Loucy (cell line): ENCODE data around the gene TRAP1.

Source experiments
- EZH2phosphoT487 ChIP-seq: fragments of 200-600 bp; IDR thresholded peaks from 2 replicates; pipeline ENCODE4 v1.6.1; 2018; ENCODE audit warnings: antibody characterized with exemption, mild to moderate bottlenecking, moderate library complexity, borderline replicate concordance
- TF ChIP-seq, protein P1 (sequence below): fragments of 200-600 bp; sonication (generic); conservative IDR thresholded peaks from 2 replicates; pipeline ENCODE4 v1.5.1; 2014; ENCODE audit warnings: mild to moderate bottlenecking, antibody characterized with exemption, low read length

DNA sequence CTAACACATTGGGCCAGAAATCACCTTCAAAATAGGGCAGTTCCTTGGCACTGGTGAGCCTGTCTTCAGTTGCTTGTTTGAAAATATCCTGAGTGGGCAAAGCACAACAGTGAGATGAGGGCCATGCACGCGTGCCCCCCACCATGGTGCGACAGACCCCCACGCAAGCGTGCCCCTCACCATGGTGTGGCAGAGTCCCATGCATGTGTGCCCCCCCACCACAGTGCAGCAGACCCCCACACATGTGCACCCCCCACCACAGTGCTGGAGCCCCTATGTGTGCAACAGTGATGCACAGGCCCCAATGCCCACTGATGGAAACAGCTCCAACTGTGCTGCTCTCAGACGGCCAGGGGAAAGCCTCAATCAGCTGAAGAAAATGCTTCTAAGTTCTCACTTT lies 18.8 kb upstream of the TRAP1 start:
- TF ChIP-seq, protein P1, sequence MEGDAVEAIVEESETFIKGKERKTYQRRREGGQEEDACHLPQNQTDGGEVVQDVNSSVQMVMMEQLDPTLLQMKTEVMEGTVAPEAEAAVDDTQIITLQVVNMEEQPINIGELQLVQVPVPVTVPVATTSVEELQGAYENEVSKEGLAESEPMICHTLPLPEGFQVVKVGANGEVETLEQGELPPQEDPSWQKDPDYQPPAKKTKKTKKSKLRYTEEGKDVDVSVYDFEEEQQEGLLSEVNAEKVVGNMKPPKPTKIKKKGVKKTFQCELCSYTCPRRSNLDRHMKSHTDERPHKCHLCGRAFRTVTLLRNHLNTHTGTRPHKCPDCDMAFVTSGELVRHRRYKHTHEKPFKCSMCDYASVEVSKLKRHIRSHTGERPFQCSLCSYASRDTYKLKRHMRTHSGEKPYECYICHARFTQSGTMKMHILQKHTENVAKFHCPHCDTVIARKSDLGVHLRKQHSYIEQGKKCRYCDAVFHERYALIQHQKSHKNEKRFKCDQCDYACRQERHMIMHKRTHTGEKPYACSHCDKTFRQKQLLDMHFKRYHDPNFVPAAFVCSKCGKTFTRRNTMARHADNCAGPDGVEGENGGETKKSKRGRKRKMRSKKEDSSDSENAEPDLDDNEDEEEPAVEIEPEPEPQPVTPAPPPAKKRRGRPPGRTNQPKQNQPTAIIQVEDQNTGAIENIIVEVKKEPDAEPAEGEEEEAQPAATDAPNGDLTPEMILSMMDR = no peak
- TF ChIP-seq EZH2phosphoT487 = no peak
